GM19328 (cell line): Measurements from ENCODE around the gene DGKB.

Experiments
- ATAC-seq: cut with Tn5 transposase; IDR thresholded peaks from one replicate; pipeline ENCODE4 v1.9.1; 2021; ENCODE audit warnings: mild to moderate bottlenecking, moderate library complexity; ENCODE audit not compliant: unreplicated experiment

The DGKB gene

GRCh38 chr7:14600766-14601367, 301.7 kb downstream of the DGKB start:
- ATAC-seq = no peak

GRCh38 chr7:14598978-14599377, 303.6 kb downstream of the DGKB start:
- ATAC-seq = no peak

GRCh38 chr7:14596421-14596820, 306.1 kb downstream of the DGKB start:
- ATAC-seq = no peak

GRCh38 chr7:14590206-14590605, 312.3 kb downstream of the DGKB start:
- no peak for ATAC-seq

- ATAC-seq = no peak
These were observed 317.3 kb downstream of the DGKB start for GRCh38 chr7:14585232-14585631.

- ATAC-seq = no peak
These were observed 319.0 kb downstream of the DGKB start for GRCh38 chr7:14583518-14583917.

- no peak for ATAC-seq
These were observed 320.5 kb downstream of the DGKB start for GRCh38 chr7:14582010-14582409.

GRCh38 chr7:14579971-14580370, 322.6 kb downstream of the DGKB start:
- no peak for ATAC-seq

- no peak for ATAC-seq
These were observed 326.0 kb downstream of the DGKB start for GRCh38 chr7:14576578-14576977.

GRCh38 chr7:14570750-14571607, 331.6 kb downstream of the DGKB start:
- no peak for ATAC-seq

- no peak for ATAC-seq
These were observed 350.5 kb downstream of the DGKB start for GRCh38 chr7:14552060-14552459.

- no peak for ATAC-seq
These were observed 351.2 kb downstream of the DGKB start for GRCh38 chr7:14551310-14551709.

- ATAC-seq = no peak
These were observed 359.9 kb downstream of the DGKB start for GRCh38 chr7:14542624-14543023.

- no peak for ATAC-seq
These were observed 381.4 kb downstream of the DGKB start for GRCh38 chr7:14521183-14521582.

GRCh38 chr7:14510268-14510667, 392.3 kb downstream of the DGKB start:
- no peak for ATAC-seq

- no peak for ATAC-seq
These were observed 394.9 kb downstream of the DGKB start for GRCh38 chr7:14507617-14508016.

- ATAC-seq = no peak
These were observed 396.6 kb downstream of the DGKB start for GRCh38 chr7:14505906-14506305.

- no peak for ATAC-seq
These were observed 398.4 kb downstream of the DGKB start for GRCh38 chr7:14504134-14504533.

- no peak for ATAC-seq
These were observed 398.9 kb downstream of the DGKB start for GRCh38 chr7:14503623-14504022.

- no peak for ATAC-seq
These were observed 401.1 kb downstream of the DGKB start for GRCh38 chr7:14501436-14501835.

- ATAC-seq = no peak
These were observed 405.2 kb downstream of the DGKB start for GRCh38 chr7:14497390-14497789.

- ATAC-seq = no peak
These were observed 406.9 kb downstream of the DGKB start for GRCh38 chr7:14495633-14496032.
